ENCODE data around the gene EIF3M.
"Not testable (repeated sequence)": the region's sequence is repeated elsewhere in the genome, so short reads cannot be mapped to it uniquely, and the experiment has no call there.

The EIF3M gene

DNA sequence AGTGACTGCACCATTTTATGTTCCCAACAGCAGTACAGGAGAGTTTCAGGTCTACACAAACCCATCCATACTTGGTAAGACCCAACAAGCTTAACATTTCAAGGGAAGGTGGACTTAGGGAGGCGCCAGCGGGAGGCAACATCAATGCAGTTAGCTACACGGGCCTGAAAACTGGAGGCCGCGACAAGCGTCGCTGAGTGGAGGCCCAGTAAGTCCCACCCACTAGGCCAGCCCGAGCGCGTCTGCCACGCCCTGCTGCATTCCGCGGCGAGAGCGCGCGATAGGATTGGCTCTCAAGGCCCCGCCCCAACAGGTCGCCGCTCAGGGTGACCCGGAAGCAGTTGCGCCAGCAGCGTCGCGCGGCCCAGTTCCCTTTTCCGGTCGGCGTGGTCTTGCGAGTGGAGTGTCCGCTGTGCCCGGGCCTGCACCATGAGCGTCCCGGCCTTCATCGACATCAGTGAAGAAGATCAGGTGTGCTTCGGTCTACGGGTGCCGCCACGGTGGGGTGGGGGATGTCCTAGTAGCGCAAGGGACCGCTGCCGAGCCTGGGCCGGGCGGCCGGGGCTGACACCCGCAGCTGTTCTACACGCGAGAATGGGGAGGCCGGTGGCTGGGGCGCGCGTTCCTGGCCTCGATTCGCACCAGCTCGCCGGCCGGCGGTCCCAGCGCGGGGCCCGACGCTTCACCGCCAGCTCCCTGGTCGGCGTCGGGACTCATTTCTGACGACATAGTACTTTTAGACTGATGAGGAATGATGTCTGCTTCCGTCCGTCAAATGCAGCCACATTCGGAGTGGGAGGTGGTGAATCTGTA lies at the start of gene EIF3M:
Gene EIF3M, plus strand, starts transcription at position 373 of the 813 bp plus-strand sequence. Its CDS starts 57 bp downstream, at position 430.
- peak; percentile 63 for DNase-seq

DNA sequence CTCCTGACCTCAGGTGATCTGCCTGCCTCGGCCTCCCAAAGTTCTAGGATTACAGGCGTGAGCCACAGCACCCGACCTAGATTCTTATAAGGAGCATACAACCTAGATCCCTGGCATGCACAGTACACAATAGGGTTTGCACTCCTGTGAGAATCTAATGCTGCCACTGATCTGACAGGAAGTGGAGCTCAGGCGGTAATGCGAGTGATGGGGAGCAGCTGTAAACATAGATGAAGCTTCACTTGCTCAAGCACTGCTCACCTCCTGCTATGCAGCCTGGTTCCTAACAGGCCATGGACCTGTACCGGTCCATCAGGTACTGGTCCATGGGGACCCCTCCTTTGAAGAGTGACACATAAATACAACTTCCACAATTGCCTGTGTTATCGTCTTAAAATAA lies 44.8 kb upstream of the EIF3M start:
- DNase-seq = no peak

DNA sequence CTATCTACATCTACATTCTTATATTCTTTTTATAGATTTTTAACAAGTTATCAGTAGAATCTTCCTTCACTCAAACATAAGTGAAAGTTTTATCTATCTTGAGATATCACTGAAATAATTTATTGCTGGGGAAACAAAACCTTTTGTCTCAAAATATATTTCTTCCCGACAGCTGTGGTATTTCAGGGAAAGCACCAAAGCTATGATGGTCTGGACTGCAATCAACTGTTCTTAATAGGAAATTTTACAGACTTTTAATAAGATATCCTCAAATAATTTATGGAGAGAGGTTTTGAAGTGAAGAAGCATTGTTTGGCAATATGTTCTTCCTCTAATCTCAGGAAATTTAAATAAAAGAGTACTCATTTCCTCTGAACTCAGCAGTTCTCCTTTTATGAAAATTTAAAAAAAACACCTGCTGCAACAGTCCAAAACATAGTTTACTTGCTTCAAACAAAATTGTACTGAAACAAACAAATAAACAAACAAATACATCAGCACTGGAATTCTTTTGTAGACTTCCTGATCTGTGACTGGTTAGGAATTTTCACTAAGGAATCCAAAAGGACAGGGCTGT lies 33.9 kb upstream of the EIF3M start:
- no peak for DNase-seq

DNA sequence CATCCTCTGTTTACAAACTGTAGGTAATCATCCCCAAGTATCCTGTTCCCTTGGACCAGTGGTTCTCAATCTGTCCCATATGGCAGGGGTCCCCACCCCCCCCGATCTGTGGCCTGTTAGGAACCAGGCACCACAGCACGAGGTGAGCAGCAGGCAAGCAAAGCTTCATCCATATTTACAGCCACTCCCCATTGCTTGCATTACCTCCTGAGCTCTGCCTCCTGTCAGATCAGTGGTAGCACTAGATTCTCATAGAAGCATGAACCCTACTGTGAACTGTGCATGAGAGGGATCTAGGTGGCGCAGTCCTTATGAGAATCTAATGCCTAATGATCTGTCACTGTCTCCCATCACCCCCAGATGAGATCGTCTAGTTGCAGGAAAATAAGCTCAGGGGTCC lies 33.4 kb upstream of the EIF3M start:
- DNase-seq = no peak

DNA sequence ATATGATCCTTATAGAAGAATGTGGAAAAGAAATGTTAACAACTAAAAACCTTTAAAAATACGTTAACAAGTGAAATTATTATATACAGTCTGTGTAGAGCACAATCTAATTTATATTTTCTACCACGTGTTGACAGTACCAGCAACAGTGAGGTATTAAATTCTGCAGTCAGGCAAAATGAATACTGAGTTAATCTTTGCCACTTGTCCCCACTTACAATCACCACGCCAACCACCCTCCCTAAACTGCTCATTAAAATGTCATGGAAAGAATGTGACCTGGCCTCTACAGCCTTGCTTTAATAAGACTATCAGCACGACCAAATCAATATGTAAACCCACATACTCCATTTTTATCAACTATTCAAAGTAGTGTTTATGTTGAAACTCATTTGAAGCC lies 28.5 kb upstream of the EIF3M start:
- DNase-seq = no peak

DNA sequence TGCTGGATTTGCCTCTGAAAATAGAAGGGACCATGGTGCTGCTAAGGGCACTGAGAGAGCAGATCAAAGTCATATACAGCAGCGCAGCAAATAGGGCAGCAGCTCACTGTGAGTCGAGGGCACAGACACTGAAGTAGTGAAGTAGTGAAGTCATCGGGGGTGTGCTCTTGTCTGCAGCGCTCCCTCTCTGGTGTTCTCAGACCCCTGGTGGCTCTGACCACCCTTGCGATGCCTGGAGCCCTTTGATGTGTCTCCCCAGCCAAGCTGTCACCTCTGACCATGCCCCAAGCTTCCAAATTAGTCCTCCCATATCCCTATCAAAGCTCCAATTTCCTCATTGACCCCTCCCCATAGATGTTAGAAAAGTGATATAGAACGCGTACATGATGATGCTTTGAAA lies 27.7 kb upstream of the EIF3M start:
- no peak for DNase-seq

DNA sequence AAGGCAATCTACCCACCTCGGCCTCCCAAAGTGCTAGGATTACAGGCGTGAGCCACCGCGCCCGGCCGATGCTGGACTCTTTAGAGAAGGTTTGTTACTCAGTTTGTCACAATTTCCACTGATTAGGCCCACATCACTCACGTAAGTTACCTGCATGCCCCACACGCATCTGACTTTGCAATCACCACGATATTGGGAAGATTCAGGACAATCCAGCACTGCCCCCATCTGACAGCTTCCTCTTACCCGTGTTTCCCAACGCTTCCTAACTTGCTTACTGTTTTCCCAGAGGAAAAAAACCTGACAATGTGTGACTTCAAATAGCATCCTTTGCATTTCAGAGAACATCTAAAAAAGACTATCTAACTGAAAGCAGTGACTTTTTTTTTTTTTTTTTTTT lies 21.8 kb upstream of the EIF3M start:
- DNase-seq = no peak

DNA sequence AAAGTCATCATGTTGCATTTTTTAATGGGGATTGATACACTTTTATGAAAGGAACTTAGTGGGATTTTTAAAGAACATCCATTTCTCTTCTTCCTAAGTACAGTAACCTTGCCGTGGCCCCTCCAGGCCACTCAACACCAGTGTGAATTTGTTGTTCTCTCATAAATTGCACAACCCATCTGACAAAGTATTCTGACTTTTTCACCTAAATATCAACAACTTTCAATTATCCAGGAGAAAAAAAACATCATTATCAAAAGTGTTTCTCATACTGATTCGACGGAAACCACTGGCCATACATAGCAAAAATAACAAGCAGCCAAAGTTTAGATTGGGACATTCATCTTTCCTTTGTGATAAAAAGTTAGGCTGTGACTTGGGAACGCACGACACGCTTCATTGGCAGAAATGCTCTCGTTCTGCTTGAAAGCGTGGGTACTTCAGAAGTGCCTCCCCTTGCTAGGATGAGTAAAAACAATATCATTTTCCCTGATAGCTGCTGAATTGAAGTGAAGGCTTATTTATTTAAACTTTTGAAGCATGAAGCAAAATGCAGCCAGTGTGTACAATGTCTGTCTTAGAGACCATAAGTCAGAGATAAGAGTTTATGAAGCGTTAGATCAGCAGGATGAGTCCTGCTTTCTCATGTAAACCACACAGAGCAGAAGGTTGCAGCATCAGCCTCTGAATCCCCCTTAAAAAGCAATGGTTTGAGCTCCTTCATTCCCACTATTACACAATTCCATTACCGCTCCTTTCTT lies 20.6 kb upstream of the EIF3M start:
- DNase-seq = no peak

DNA sequence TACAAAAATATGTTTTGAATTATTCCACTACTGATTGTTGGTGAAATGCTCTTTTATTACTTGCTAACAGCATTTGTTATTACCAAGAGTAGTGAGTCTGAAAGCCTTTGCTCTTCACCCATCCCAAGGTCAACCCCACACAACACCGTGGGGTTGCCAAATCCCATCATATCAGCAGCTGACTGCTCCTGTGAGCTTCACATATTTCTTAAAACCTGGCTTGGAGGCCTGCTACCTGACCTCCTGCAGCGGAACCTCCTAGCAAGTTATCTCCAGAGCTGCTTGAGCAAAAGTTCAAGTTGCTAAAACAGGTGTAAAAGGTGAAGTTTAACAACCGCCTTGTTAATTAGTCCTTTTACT lies 20.1 kb upstream of the EIF3M start:
- no peak for DNase-seq

DNA sequence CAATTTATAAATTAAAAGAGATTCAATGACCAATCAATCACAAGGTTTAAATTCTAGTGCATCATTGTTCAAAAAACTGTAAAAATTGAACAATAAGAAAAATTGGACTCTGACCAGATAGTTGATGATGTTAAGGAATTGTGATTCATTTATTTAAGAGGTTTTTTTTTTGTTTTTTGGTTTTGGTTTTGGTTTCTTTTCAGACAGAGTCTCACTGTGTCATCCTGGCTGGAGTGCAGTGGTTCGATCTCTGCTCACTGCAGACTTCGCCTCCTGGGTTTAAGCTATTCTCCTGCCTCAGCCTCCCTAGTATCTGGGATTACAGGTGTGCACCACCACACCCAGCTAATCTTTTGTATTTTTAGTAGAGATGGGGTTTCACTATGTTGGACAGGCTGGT lies 17.1 kb upstream of the EIF3M start:
- DNase-seq = no peak

DNA sequence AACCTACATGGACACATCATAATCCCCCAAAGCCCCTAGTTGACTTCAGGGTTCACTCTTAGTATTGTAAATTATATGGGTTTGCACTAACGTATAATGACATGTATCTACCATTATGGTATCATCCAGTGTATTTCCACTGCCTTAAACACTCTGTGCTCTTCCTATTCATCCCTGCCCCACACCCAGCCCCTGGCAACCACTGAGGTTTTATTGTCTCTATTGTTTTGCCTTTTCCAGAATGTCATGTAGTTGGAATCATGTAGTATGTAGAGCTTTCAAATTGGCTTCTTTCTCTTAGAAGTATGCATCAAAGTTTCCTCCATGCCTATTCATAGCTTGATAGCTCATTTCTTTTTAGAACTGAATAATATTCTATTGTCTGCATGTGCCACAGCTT lies 16.5 kb upstream of the EIF3M start:
- DNase-seq = no peak

DNA sequence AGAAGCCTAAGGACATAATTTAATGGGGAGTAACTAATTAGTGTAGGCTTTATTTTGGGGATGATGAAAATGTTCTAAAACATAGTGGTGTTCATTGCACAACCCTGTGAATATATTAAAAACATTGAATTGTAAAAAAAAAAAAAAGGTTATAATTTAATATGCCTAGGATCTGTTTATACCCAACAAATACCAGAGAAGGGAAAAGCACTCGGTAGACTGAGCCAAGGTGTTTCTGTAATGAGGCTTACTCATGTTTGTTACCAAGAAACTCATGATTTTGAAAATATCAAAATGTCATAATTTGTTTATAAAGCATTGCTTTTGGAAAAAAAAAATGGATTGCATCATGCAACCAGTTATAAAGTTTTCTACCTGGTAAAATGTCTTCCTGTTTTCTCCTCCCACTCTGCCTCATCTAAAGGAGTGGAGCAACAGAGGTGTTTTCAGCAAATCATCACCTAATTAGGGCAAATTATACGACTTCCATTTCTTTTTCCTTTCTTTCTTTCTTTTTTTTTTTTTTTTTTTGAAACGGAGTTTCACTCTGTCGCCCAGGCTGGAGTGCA lies 14.2 kb upstream of the EIF3M start:
- DNase-seq = no peak

DNA sequence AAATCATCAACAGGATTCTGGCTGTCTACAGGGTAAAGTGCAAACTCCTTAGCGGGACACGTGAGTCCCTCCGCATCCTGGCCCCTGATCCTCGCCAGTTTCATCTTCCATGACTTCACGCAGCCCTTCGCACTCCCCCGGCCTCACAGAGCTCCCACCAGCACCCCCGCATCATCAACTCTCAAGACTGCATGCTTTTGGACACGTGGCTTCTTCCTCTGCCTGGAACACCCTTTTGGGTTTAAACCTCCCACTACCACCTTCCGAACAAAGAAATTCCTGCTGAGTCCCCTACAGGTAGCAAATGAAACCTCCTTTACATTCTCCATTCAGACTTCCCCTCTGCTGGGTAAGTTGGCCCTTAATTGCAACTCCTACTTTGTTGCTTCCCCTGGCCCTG lies 12.6 kb upstream of the EIF3M start:
- no peak for DNase-seq

DNA sequence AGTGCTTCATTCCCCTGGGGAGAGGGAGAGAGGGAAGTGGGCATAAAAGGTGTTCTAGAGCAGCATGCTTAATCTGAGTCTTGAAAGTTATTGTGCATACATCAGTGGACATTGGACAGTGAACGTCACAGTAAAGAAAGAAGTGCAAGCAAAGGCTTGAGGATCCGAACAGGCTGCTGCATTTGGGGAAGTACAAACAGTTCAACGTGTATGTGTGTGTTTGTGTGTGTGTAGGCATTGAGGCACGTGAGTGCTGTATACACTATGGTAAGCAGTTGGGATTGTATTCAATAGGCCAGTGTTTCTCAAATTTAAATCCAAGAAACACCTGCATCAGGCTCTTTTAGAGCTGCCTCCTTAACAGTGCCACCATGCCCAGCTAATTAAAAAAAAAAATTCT lies 10.4 kb upstream of the EIF3M start:
- DNase-seq = no peak

DNA sequence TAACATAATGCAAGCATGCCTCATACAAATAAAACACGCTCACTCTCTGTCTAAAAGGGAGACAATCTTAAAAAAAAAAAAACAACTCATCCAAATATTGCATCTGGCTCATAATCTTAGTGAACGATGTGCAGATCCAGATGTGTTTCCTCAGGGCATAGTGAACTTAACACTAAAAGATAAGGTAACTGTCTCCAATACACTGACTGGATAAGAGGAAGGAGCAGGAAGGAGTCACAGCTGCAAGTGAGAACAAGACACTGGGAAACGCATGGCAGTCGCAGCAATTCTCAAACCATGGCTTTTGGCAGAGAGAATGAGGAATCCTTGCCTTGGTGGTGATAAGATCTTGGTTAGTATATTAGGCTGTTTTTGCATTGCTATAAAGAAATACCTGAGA lies 9.2 kb upstream of the EIF3M start:
- no peak for DNase-seq

DNA sequence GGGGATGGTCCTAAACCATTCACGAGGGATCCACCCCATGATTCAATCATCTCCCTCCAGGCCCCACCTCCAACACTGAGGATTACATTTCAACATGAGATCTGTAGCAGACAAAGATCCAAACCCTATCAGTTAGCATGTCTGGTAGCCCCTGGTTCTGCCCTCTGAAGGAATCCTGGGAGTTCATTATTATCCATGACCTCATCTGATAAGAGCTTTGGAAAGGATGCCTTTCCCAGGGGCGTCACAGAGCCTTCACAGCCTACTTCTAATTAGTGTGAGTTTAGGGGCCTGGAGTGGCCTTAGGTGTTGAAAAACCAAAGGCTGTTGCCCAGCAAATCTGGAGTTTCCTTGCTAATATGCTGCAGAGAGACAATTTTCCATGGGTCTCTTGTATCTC lies 8.6 kb upstream of the EIF3M start:
- DNase-seq = no peak

DNA sequence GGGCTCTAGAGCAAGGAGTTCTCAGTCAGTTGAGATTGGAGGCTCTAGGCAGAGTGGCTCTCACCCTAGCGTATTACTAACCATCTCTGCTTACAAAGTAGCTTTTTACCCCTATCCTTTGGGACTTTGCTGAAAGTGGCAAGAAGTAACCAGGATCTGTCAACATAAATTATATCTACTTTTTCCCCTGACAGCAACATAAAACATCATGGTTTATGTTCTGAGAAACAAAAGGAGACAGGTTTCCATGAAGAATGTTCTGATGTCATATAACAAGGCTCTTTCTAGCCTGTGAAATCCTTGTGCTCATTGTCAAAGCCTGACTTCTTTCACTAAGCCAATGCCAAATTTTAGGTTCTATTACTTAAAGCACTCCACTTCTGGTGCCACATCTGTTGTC lies 7.2 kb upstream of the EIF3M start:
- no peak for DNase-seq

DNA sequence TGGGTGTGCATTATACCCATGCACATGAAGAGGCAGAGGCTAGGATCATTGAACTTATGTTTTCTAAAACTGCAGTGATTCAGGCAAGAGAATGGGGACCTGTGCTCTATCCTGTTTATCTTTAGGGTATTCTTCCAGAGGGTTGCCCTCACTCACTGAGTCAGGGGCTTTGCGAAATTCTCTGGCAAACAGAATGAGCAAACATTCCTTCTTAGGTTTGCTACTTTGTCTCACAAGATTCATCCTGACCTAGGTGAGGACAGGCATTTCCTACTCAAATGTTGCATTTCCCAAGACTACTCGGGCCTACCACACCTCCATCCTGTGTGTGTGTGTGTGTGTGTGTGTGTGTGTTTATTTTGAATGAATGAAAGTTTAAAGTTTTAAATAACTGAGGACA lies 2.7 kb upstream of the EIF3M start:
- no peak for DNase-seq

DNA sequence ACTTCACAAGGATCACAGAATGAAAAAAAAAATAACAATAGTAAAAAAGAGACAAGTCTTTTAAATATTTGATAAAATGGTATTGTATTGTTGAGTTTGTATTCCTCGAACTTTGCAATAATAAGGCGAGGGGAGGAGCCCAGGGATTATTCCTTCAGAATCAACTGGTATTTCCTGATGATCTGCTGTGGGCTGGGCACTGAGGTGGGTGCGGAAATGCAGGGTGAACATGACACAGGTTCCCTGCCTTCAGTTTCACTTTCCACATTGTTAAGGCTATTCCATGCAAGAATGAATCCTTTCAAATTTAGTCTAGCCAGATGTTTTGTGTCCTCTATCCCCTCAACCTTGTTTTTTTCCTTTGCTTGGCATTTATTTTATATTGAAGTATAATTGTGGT lies 2.1 kb upstream of the EIF3M start:
- DNase-seq = no peak

DNA sequence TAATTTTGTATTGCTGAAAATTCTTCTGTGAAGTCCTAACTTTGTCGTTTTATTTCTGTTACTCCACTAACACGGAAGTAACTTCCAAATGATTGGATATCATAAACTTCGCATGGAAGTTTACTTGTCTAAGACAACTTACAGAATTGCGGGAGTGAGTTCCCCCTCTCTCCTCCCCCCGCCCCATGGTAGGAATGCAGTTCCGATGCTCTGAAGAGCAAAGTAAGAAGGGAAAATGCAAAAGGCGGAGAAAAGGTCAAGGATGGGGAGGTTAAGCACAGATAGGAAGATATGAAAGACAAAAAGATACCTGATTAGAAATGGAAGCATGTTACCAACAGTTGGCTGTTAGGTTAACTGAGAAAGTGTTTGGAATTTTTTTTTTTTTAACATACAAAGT lies 1.3 kb downstream of the EIF3M start:
- DNase-seq = no peak

DNA sequence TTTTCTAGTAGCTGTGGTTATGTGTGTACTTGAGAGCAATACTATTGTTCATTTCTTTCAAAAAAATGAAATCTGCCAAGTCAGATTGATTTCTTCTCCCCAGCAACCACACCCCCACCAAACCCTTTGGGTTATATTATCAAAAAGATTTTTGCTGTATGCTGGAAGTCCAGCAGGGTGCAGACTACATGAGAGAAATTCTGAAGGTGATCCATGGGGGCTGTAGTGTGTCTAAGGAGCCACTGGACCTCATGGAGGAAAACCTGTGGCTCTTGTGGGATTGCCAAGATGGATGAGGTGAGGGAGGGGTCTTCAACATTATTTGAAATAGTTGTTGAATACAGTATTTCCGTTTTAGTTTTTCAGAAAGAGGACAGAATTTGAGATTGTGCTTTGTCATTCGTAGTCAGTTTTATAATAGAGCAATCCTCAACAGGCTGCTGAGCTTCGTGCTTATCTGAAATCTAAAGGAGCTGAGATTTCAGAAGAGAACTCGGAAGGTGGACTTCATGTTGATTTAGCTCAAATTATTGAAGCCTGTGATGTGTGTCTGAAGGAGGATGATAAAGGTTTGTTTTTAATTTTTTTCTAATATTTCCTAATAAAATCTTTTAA lies 3.1 kb downstream of the EIF3M start:
- no peak for DNase-seq

DNA sequence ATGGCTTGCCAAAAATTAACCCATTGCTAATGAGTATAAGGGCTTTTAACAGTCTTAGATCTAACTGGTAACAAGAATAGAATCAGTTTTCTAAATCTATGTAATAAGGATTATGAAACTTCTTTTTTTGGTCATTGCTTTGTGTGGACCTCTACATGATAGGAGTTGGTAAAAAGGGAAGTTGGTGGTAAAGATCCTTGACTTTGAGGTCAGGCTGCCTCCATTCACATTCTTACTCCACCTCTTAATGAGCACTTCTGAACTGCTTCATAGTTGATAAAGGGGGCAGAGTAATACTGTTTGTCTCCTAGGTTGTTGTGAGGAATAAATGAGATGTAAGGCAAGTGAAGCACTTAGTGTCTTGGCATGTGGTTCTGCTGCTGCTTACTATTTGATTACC lies 10.6 kb downstream of the EIF3M start:
- DNase-seq = no peak

DNA sequence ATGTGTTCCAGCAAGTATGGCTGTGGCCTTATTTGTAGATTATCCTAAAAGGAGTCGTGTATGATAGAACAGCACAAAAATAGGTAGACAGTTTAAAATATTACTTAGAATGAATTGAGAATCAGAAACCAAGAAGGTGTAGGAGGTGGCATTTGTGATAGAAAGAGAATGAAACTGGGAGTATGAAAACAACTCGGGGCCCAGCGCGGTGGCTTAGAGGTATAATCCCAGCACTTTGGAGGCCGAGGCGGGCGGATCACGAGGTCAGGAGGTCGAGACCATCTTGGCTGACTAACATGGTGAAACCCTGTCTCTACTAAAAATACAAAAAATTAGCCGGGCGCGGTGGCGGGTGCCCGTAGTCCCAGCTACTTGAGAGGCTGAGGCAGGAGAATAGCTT lies 12.5 kb downstream of the EIF3M start:
- DNase-seq = not testable (repeated sequence)

DNA sequence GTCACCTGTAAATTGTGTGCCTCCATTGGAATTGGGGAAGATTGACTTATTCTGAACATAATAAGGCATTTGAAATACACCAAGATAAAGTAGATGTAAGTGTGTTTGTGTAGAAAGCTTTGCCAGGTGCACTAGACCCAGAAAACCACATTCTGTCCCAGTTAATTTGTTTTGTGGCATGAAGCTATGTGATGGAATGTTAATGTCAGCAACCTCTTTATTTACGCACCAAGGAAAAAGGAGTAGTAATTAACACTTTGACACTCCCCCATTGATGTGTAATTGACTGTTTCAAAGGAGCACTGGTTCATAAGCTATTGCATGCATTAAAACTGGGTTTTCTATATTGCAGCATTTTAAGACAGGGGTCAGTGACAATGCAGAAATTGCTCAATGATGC lies 14.3 kb downstream of the EIF3M start:
- no peak for DNase-seq
